Ovary (tissue), 9 donors: ENCODE results near the gene ZNF821. TPM values are rescaled to one million over a fixed set of nuclear protein-coding genes. Genes with fewer than 3 reads are reported as not detected.

ENCODE experiments used
- DNase-seq, 5 donors: peaks; one replicate each; pipeline ENCODE4 v3.0.0-alpha.2; 2019 to 2020
- H3K27ac ChIP-seq, 2 donors: fragments of 200-600 bp; one replicate each; pipeline versions ENCODE4 v1.5.1 to v1.8.0; 2019 to 2022
- H3K27me3 ChIP-seq: fragments of 200-600 bp; one replicate; pipeline ENCODE4 v1.8.0; 2022
- H3K36me3 ChIP-seq: fragments of 200-600 bp; sonication (generic); one replicate; pipeline ENCODE4 v1.5.1; 2019
- H3K4me1 ChIP-seq: one replicate; pipeline ENCODE4 v1.8.1; 2013; ENCODE audit warnings: mild to moderate bottlenecking, moderate library complexity; ENCODE audit not compliant: insufficient read depth
- H3K4me3 ChIP-seq: fragments of 200-600 bp; sonication (generic); one replicate; pipeline ENCODE4 v1.5.1; 2017
- H3K9me3 ChIP-seq, 2 donors: fragments of 200-600 bp in 1 of 2; sonication (generic) in 1 of 2; one replicate each; pipeline versions ENCODE4 v1.5.1 to v1.8.1; 2013 to 2019; ENCODE audit warnings: mild to moderate bottlenecking in 1 of 2, moderate library complexity in 1 of 2
- CTCF ChIP-seq, 3 donors: fragments of 450-650 bp in 2 of 3; fragments of 200-600 bp in 1 of 3; IDR thresholded peaks; one replicate each; pipeline versions ENCODE4 v1.5.1 to v1.8.0; 2016 to 2022; ENCODE audit warnings: antibody characterized with exemption in 3 of 3, mild to moderate bottlenecking in 1 of 3
- EP300 ChIP-seq: sonication (generic); formaldehyde crosslinking; IDR thresholded peaks from one replicate; pipeline ENCODE4 v1.6.1; 2017; ENCODE audit warnings: antibody characterized with exemption
- POLR2A ChIP-seq: fragments of 450-650 bp; IDR thresholded peaks from one replicate; pipeline ENCODE4 v1.6.1; 2017; ENCODE audit warnings: antibody characterized with exemption, mild to moderate bottlenecking, moderate library complexity
- WGBS, 3 donors: extraction: QIAGEN DNeasy Blood & Tissue Kit in 1 of 3; methylation state at CpG; one replicate each; pipeline versions ENCODE4 v1.1.5 to v1.1.7; 2013 to 2017; 5-methylcytosine and 5-hydroxymethylcytosine counted together
- intact Hi-C, 4 donors: fragments of 100-400 bp; cut with DNase I; formaldehyde crosslinking; loops; one replicate each; pipeline versions ENCODE4 v1.11.0 to v1.15.1; 2022 to 2023
- polyA plus RNA-seq, 2 donors: library from polyadenylated mRNA; stranded (reverse); fragments of 200-250 nt in 1 of 2; fragments of 350-450 nt in 1 of 2; fragmentation: Illumina TruSeq in 1 of 2; extraction: RNeasy Lipid Tissue Mini Kit (QIAGEN cat#74804) in 1 of 2; gene quantifications; one replicate each; pipeline ENCODE4 v1.2.3, GENCODE V29; 2013 to 2014
- total RNA-seq, 7 donors: library from RNA; depleted of rRNA in 2 of 7; stranded (reverse); fragments of >200 nt in 2 of 7; fragmentation: NEBNext Ultra II Directional in 3 of 7; extraction: Animal tissue kit (Norgen Biotek cat#: 25700) in 3 of 7; gene quantifications; one replicate each; pipeline versions ENCODE4 v1.1.0 to v1.2.4, GENCODE V29; 2016 to 2023
- donor health status: DM: no; HTN: no; CAD: no; lungs with moderate emphysema.
- donor health status: DM: no; HTN: no; CAD: no.
- donor health status: Bipolar disorder and iron deficiency.
- donor health status: DM: yes; HTN: yes; CAD: no.
- donor health status: DM: no; HTN: no; CAD: no.
- donor health status: DM: yes; HTN: yes; CAD: no.

The ZNF821 gene
- total and polyA plus RNA-seq, 9 donors = 7.6 to 14.1 (median 11.7) TPM

GRCh38 chr16:71880176-71880575 lies 3.8 kb downstream of the ZNF821 start:
- intact Hi-C loops = no loop called here

GRCh38 chr16:71878911-71879310 lies 5.1 kb downstream of the ZNF821 start:
- intact Hi-C loops = no loop called here
- H3K36me3 ChIP-seq = no peaks in the 10 kb centered on the region
- no peak overlapping the region for H3K27ac ChIP-seq

More at GRCh38 chr16:71880176-71880575, 3.8 kb downstream of the ZNF821 start:
- no peaks in the 10 kb centered on the region for H3K9me3 ChIP-seq
- no peak for TF ChIP-seq POLR2A
- TF ChIP-seq EP300 = no peak
- TF ChIP-seq CTCF (IDR thresholded peaks at IDR 0.05) = no peak
- H3K27ac ChIP-seq = no peak overlapping the region
- H3K4me1 ChIP-seq = no peaks in the 10 kb centered on the region
- H3K27me3 ChIP-seq = no peaks in the 10 kb centered on the region
- no peak overlapping the region for H3K4me3 ChIP-seq
- 77 to 81% (median 80%) methylated on average over 4 of the region's 4 CpGs for WGBS, 3 donors
- DNase-seq = no peak
- no peaks in the 10 kb centered on the region for H3K36me3 ChIP-seq

GRCh38 chr16:71873199-71873598 lies 10.8 kb downstream of the ZNF821 start:
- intact Hi-C loops = no loop called here
- no peaks in the 10 kb centered on the region for H3K4me1 ChIP-seq
- DNase-seq = no peak
- no peaks in the 10 kb centered on the region for H3K27me3 ChIP-seq
- no peaks in the 10 kb centered on the region for H3K36me3 ChIP-seq
- H3K4me3 ChIP-seq = no peak overlapping the region
- H3K27ac ChIP-seq = no peak overlapping the region
- no peaks in the 10 kb centered on the region for H3K9me3 ChIP-seq
- WGBS, 3 donors = 68 to 83% (median 79%) methylated on average over 4 of the region's 4 CpGs
- TF ChIP-seq EP300 (no peak), CTCF (IDR thresholded peaks at IDR 0.05) (no peak), POLR2A (no peak)

More at GRCh38 chr16:71878911-71879310, 5.1 kb downstream of the ZNF821 start:
- H3K4me3 ChIP-seq = no peak overlapping the region
- TF ChIP-seq POLR2A (no peak), CTCF (IDR thresholded peaks at IDR 0.05) (no peak), EP300 (no peak)
- H3K27me3 ChIP-seq = no peaks in the 10 kb centered on the region
- H3K4me1 ChIP-seq = no peaks in the 10 kb centered on the region
- WGBS, 3 donors = 56 to 65% (median 58%) methylated on average over 4 of the region's 4 CpGs
- DNase-seq = no peak
- H3K9me3 ChIP-seq = no peaks in the 10 kb centered on the region

GRCh38 chr16:71870818-71871217 lies 13.2 kb downstream of the ZNF821 start:
- no peaks in the 10 kb centered on the region for H3K27me3 ChIP-seq
- H3K4me3 ChIP-seq = no peak overlapping the region
- intact Hi-C loops = no loop called here
- TF ChIP-seq EP300 (no peak), POLR2A (no peak), CTCF (IDR thresholded peaks at IDR 0.05) (no peak)
- H3K27ac ChIP-seq = no peak overlapping the region
- no peaks in the 10 kb centered on the region for H3K9me3 ChIP-seq
- no peak for DNase-seq
- H3K36me3 ChIP-seq = no peaks in the 10 kb centered on the region
- WGBS, 3 donors = 95 to 96% (median 95%) methylated on average over 2 of the region's 2 CpGs
- no peaks in the 10 kb centered on the region for H3K4me1 ChIP-seq

- no peak for DNase-seq
- WGBS, 3 donors = 90 to 98% (median 93%) methylated on average over 1 of the region's 1 CpG
- no peaks in the 10 kb centered on the region for H3K36me3 ChIP-seq
- H3K9me3 ChIP-seq = no peaks in the 10 kb centered on the region
- no peak overlapping the region for H3K4me3 ChIP-seq
- TF ChIP-seq EP300 (no peak), POLR2A (no peak), CTCF (IDR thresholded peaks at IDR 0.05) (no peak)
- no peaks in the 10 kb centered on the region for H3K27me3 ChIP-seq
- no peaks in the 10 kb centered on the region for H3K4me1 ChIP-seq
- intact Hi-C loops = no loop called here
- no peak overlapping the region for H3K27ac ChIP-seq
Observed at GRCh38 chr16:71869089-71869488, 14.9 kb downstream of the ZNF821 start.
